SW 1271 (cell line): ENCODE data around the gene PSORS1C2.
"Not testable (repeated sequence)": the region's sequence is repeated elsewhere in the genome, so short reads cannot be mapped to it uniquely, and the experiment has no call there.

Experiments used
- DNase-seq, 2 experiments: peaks; one replicate each; lab custom pipeline; 2025; lab: John Stamatoyannopoulos, UW

The PSORS1C2 gene

GRCh38 chr6:31165986-31166385 is 27.1 kb upstream of the PSORS1C2 start:
- DNase-seq, result no peak

- DNase-seq, result not testable (repeated sequence)
Observed at GRCh38 chr6:31165064-31165832, 26.4 kb upstream of the PSORS1C2 start.

- DNase-seq, result not testable (repeated sequence)
Observed at GRCh38 chr6:31164475-31165063, 25.7 kb upstream of the PSORS1C2 start.

- DNase-seq, result no peak
Observed at GRCh38 chr6:31163922-31164321, 25.1 kb upstream of the PSORS1C2 start.

- no peak for DNase-seq
Observed at GRCh38 chr6:31162463-31163165, 23.7 kb upstream of the PSORS1C2 start.

DNA sequence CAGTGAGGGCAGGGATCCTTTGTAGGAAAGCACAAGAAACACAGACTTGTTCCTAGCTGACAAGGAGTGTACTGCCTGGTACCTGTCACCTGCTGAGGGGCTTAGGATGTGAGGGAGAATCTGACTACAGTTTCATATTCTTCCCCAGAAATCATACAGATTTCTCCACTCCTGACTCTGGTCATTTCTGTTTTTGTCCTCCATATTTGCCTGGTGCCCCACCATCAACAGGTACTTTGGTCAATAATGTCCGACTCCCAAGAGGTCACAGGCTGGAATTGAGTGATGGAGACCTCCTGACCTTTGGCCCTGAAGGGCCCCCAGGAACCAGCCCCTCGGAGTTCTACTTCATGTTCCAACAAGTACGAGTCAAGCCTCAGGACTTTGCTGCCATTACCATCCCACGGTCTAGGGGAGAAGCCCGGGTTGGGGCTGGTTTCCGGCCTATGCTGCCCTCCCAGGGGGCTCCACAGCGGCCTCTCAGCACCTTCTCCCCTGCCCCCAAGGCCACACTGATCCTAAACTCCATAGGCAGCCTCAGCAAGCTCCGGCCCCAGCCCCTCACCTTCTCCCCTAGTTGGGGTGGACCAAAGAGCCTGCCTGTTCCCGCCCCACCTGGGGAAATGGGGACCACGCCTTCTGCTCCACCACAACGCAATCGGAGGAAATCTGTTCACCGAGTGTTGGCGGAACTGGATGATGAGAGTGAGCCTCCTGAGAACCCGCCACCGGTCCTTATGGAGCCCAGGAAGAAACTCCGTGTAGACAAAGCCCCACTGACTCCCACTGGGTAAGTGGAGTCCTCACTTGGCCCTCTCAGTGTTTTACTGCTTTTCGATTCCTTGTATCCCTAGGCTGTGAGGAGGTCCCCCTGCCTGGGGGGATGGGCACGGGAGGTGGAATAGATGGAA is 22.6 kb upstream of the PSORS1C2 start:
- no peak for DNase-seq

GRCh38 chr6:31158863-31159855 is 20.3 kb upstream of the PSORS1C2 start:
- DNase-seq, result no peak

GRCh38 chr6:31158140-31158862 is 19.4 kb upstream of the PSORS1C2 start, which contains the start of gene TCF19:
TSS of gene TCF19 (plus strand) at chr6:31158589. CDS start at chr6:31159470, 881 bp downstream.
- DNase-seq, result peak; percentile 98 to 99

- no peak for DNase-seq
Observed at GRCh38 chr6:31157513-31158139, 18.8 kb upstream of the PSORS1C2 start, which contains the start of gene CCHCR1. TSS of gene CCHCR1 (minus strand) at chr6:31157802. CDS start at chr6:31157600, 202 bp downstream.

DNA sequence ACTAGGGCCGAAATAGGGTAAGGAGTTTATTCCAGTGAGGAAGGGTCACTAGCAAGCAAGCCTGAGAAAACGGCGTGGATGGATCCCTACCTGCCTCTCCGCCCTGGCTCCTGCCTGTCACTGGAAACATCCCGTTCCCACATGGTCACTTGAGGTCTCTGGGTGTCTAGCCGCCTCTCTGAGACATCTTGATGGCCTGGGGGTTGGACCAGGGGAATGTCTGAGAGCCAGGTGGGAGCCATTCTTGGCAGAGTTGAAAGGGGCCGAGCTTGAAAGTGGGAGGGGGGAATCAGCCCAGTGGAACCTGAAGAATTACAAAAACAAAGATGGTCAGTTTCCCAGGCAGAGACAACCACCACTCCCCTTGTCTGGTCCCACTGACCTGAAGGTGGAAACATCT is 17.8 kb upstream of the PSORS1C2 start:
- DNase-seq, result no peak

DNA sequence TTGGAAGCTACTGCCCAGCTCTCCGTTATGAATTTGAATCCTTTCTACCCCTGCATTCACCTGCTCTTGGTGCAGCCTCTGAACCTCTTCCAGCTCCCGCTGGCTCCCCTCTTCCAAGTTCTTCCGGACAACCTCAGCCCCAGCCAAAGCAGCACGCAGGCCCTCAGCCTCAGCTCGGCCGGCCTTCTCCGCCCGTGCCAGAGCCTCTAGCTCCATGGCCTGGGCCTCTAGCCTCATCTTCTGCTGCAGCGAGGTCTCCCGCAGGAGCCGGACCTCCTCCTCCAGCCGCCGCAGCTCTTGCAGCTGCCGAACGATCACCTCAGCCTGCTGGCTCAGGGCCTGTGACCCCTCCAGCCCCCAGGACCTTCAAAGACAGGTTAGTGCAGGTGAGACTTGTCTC is 15.6 kb upstream of the PSORS1C2 start:
- DNase-seq, result no peak

DNA sequence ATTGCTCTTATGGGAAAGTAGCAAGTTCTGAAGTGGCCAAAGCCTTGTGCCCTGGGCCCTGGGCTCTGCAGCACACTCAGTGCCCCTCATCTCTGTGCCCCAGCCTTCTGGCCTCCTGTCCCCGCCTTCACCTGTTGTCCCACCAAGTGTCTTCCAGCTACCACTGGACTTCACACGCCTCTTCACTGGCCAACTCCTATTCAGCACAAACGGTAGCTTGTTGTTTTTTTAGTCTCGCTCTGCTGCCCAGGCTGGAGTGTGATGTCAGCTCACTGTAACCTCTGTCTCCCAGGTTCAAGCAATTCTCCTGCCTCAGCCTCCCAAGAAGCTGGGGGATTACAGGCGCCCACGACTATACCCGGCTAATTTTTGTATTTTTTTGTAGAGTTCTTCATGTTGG is 13.9 kb upstream of the PSORS1C2 start:
- DNase-seq, result no peak

- no peak for DNase-seq
Observed at GRCh38 chr6:31149827-31150447, 11.1 kb upstream of the PSORS1C2 start.

GRCh38 chr6:31145386-31145785 is 6.5 kb upstream of the PSORS1C2 start:
- DNase-seq, result no peak

- no peak for DNase-seq
Observed at GRCh38 chr6:31144970-31145340, 6.1 kb upstream of the PSORS1C2 start.

GRCh38 chr6:31144296-31144969 is 5.6 kb upstream of the PSORS1C2 start:
- no peak for DNase-seq

GRCh38 chr6:31143148-31143547 is 4.3 kb upstream of the PSORS1C2 start:
- no peak for DNase-seq

DNA sequence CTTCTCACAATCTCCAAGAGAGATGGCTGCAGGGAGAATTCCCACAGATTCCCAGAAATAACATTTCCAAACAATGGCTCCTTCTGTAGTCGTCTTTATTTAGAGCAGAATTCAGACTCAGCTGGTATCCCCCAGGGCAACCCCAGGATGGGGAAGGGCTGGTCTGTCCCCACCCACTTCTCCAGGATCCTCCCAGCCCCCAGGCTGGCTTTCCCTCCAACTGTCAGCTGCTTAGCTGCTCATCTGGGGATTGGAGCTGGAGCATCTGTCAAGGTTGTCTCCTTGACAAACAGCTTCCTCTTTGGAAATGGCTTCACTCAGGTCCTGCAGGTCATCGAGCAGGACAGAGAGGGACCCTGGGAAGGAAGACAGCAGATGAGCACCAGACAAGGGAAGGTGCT is 3.5 kb upstream of the PSORS1C2 start:
- DNase-seq, result no peak
